ENCODE data around the gene GRIN2D. TPM values are rescaled to one million over a fixed set of nuclear protein-coding genes. Genes with fewer than 3 reads are reported as not detected.
"Not testable (repeated sequence)": the region's sequence is repeated elsewhere in the genome, so short reads cannot be mapped to it uniquely, and the experiment has no call there.

GRIN2D gene
- total and polyA plus RNA-seq, 9 donors, result 0.58 to 3.1 (median 2.0) TPM

GRCh38 chr19:48371367-48371766, 22.1 kb upstream of the GRIN2D start:
- Histone ChIP-seq H3K27ac (ENCODE audit: low read length) (no peak overlapping the region), H3K9me3 (replicated peaks; ENCODE audit: control insufficient read depth, low read depth, low read length) (no peaks in the 10 kb centered on the region), H3K36me3 (ENCODE audit: control insufficient read depth, insufficient read depth, low read length) (no peaks in the 10 kb centered on the region), H3K4me3 (ENCODE audit: low read length) (no peak overlapping the region), H3K4me1 (ENCODE audit: control insufficient read depth, insufficient read depth, low read length) (peaks cover 5% of the 10 kb centered on the region), H3K27me3 (ENCODE audit: control insufficient read depth, insufficient read depth, low read length) (no peaks in the 10 kb centered on the region)
- no peak for DNase-seq
- WGBS (ENCODE audit: insufficient coverage), result 38% methylated on average over 6 of the region's 7 CpGs

DNA sequence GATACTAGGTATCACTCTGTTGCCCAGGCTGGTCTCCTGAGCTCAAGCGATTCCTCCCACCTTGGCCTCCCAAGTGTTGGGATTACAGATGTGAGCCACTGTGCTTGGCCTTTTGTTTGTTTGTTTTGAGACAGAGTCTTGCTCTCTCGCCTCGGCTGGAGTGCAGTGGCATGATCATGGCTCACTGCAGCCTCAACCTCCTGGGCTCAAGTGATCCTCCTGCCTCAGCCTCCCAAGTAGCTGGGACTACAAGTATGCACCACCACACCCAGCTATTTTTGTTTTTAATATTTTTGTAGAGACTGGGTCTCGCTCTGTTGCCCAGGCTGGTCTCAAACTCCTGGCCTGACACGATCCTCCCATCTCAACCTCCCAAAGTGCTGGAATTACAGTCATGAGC, 21.7 kb upstream of the GRIN2D start:
- H3K36me3 ChIP-seq (ENCODE audit: control insufficient read depth, insufficient read depth, low read length); DNase-seq; H3K27ac ChIP-seq (ENCODE audit: low read length); H3K27me3 ChIP-seq (ENCODE audit: control insufficient read depth, insufficient read depth, low read length); H3K4me1 ChIP-seq (ENCODE audit: control insufficient read depth, insufficient read depth, low read length); H3K4me3 ChIP-seq (ENCODE audit: low read length); H3K9me3 ChIP-seq (replicated peaks; ENCODE audit: control insufficient read depth, low read depth, low read length): not testable (repeated sequence)
- 86% methylated on average over 2 of the region's 5 CpGs for WGBS (ENCODE audit: insufficient coverage)

DNA sequence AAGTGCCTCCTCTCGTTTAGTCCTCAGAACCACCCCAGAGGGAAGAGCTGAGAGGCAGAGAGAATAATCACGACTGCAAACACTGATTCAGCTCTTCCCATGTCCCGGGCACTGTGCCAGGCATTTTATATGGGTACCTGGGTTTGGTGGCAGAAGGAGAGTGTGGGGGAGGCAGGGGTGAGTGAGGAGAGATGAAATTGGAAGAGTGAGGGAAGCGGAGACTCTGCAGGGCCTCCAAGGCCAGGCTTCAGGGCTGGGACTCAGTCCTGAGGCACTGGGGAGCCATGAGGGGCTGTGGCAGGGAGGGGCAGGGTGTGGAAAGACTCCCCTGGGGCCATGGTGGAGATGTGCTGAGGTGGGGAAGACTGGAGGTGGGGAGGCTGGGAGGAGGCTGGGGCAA, 20.6 kb upstream of the GRIN2D start:
- H3K36me3 ChIP-seq (ENCODE audit: control insufficient read depth, insufficient read depth, low read length), result no peaks in the 10 kb centered on the region
- H3K27me3 ChIP-seq (ENCODE audit: control insufficient read depth, insufficient read depth, low read length), result no peaks in the 10 kb centered on the region
- WGBS (ENCODE audit: insufficient coverage), result 61% methylated on average over 3 of the region's 4 CpGs
- no peak for DNase-seq
- no peaks in the 10 kb centered on the region for H3K9me3 ChIP-seq (replicated peaks; ENCODE audit: control insufficient read depth, low read depth, low read length)
- H3K27ac ChIP-seq (ENCODE audit: low read length), result no peak overlapping the region
- H3K4me1 ChIP-seq (ENCODE audit: control insufficient read depth, insufficient read depth, low read length), result peaks cover 5% of the 10 kb centered on the region
- no peak overlapping the region for H3K4me3 ChIP-seq (ENCODE audit: low read length)

- no peak for DNase-seq
- Histone ChIP-seq H3K27ac (ENCODE audit: low read length) (no peak overlapping the region), H3K4me1 (ENCODE audit: control insufficient read depth, insufficient read depth, low read length) (peaks cover 5% of the 10 kb centered on the region), H3K9me3 (replicated peaks; ENCODE audit: control insufficient read depth, low read depth, low read length) (no peaks in the 10 kb centered on the region), H3K4me3 (ENCODE audit: low read length) (no peak overlapping the region), H3K27me3 (ENCODE audit: control insufficient read depth, insufficient read depth, low read length) (no peaks in the 10 kb centered on the region), H3K36me3 (ENCODE audit: control insufficient read depth, insufficient read depth, low read length) (no peaks in the 10 kb centered on the region)
- 81% methylated on average over 11 of the region's 11 CpGs for WGBS (ENCODE audit: insufficient coverage)
These were observed 19.9 kb upstream of the GRIN2D start for GRCh38 chr19:48373567-48373966.

GRCh38 chr19:48378194-48378570, 15.3 kb upstream of the GRIN2D start:
- no peaks in the 10 kb centered on the region for H3K27me3 ChIP-seq (ENCODE audit: control insufficient read depth, insufficient read depth, low read length)
- no CpG with 5 or more reads among the region's 10 CpGs for WGBS (ENCODE audit: insufficient coverage)

GRCh38 chr19:48379058-48379457, 14.4 kb upstream of the GRIN2D start:
- H3K9me3 ChIP-seq (replicated peaks; ENCODE audit: control insufficient read depth, low read depth, low read length), result no peaks in the 10 kb centered on the region
- peaks cover 29% of the 10 kb centered on the region for H3K36me3 ChIP-seq (ENCODE audit: control insufficient read depth, insufficient read depth, low read length)
- DNase-seq, result no peak
- 75% methylated on average over 4 of the region's 5 CpGs for WGBS (ENCODE audit: insufficient coverage)
- H3K4me3 ChIP-seq (ENCODE audit: low read length), result no peak overlapping the region
- no peaks in the 10 kb centered on the region for H3K4me1 ChIP-seq (ENCODE audit: control insufficient read depth, insufficient read depth, low read length)
- H3K27me3 ChIP-seq (ENCODE audit: control insufficient read depth, insufficient read depth, low read length), result no peaks in the 10 kb centered on the region
- H3K27ac ChIP-seq (ENCODE audit: low read length), result no peak overlapping the region

More at GRCh38 chr19:48378194-48378570, 15.3 kb upstream of the GRIN2D start:
- H3K9me3 ChIP-seq (replicated peaks; ENCODE audit: control insufficient read depth, low read depth, low read length), result no peaks in the 10 kb centered on the region
- no peaks in the 10 kb centered on the region for H3K4me1 ChIP-seq (ENCODE audit: control insufficient read depth, insufficient read depth, low read length)
- no peak overlapping the region for H3K4me3 ChIP-seq (ENCODE audit: low read length)
- no peak overlapping the region for H3K27ac ChIP-seq (ENCODE audit: low read length)
- DNase-seq, result no peak
- peaks cover 20% of the 10 kb centered on the region for H3K36me3 ChIP-seq (ENCODE audit: control insufficient read depth, insufficient read depth, low read length)

GRCh38 chr19:48381178-48381950, 12.1 kb upstream of the GRIN2D start:
- no peaks in the 10 kb centered on the region for H3K4me1 ChIP-seq (ENCODE audit: control insufficient read depth, insufficient read depth, low read length)
- 100% methylated on average over 1 of the region's 11 CpGs for WGBS (ENCODE audit: insufficient coverage)
- no peak for DNase-seq
- peaks cover 48% of the 10 kb centered on the region for H3K36me3 ChIP-seq (ENCODE audit: control insufficient read depth, insufficient read depth, low read length)
- H3K4me3 ChIP-seq (ENCODE audit: low read length), result no peak overlapping the region
- no peak overlapping the region for H3K27ac ChIP-seq (ENCODE audit: low read length)
- no peaks in the 10 kb centered on the region for H3K9me3 ChIP-seq (replicated peaks; ENCODE audit: control insufficient read depth, low read depth, low read length)
- H3K27me3 ChIP-seq (ENCODE audit: control insufficient read depth, insufficient read depth, low read length), result no peaks in the 10 kb centered on the region

GRCh38 chr19:48382286-48382685, 11.2 kb upstream of the GRIN2D start:
- Histone ChIP-seq H3K4me1 (ENCODE audit: control insufficient read depth, insufficient read depth, low read length) (no peaks in the 10 kb centered on the region), H3K27ac (ENCODE audit: low read length) (no peak overlapping the region), H3K9me3 (replicated peaks; ENCODE audit: control insufficient read depth, low read depth, low read length) (no peaks in the 10 kb centered on the region), H3K27me3 (ENCODE audit: control insufficient read depth, insufficient read depth, low read length) (no peaks in the 10 kb centered on the region), H3K4me3 (ENCODE audit: low read length) (no peak overlapping the region), H3K36me3 (ENCODE audit: control insufficient read depth, insufficient read depth, low read length) (peaks cover 56% of the 10 kb centered on the region)
- DNase-seq, result no peak
- WGBS (ENCODE audit: insufficient coverage), result no CpG with 5 or more reads among the region's 8 CpGs

GRCh38 chr19:48385461-48386087, 7.9 kb upstream of the GRIN2D start:
- Histone ChIP-seq H3K27ac (ENCODE audit: low read length) (no peak overlapping the region), H3K9me3 (replicated peaks; ENCODE audit: control insufficient read depth, low read depth, low read length) (no peaks in the 10 kb centered on the region), H3K27me3 (ENCODE audit: control insufficient read depth, insufficient read depth, low read length) (no peaks in the 10 kb centered on the region), H3K4me3 (ENCODE audit: low read length) (no peak overlapping the region), H3K4me1 (ENCODE audit: control insufficient read depth, insufficient read depth, low read length) (peaks cover 9% of the 10 kb centered on the region), H3K36me3 (ENCODE audit: control insufficient read depth, insufficient read depth, low read length) (peaks cover 75% of the 10 kb centered on the region)
- DNase-seq, result no peak
- 89% methylated on average over 5 of the region's 7 CpGs for WGBS (ENCODE audit: insufficient coverage)

GRCh38 chr19:48386981-48387380, 6.5 kb upstream of the GRIN2D start:
- peaks cover 12% of the 10 kb centered on the region for H3K4me1 ChIP-seq (ENCODE audit: control insufficient read depth, insufficient read depth, low read length)
- peaks cover 65% of the 10 kb centered on the region for H3K36me3 ChIP-seq (ENCODE audit: control insufficient read depth, insufficient read depth, low read length)
- no peak for DNase-seq
- H3K27me3 ChIP-seq (ENCODE audit: control insufficient read depth, insufficient read depth, low read length), result no peaks in the 10 kb centered on the region
- WGBS (ENCODE audit: insufficient coverage), result 100% methylated on average over 1 of the region's 3 CpGs
- no peaks in the 10 kb centered on the region for H3K9me3 ChIP-seq (replicated peaks; ENCODE audit: control insufficient read depth, low read depth, low read length)
- H3K4me3 ChIP-seq (ENCODE audit: low read length), result no peak overlapping the region
- no peak overlapping the region for H3K27ac ChIP-seq (ENCODE audit: low read length)

Data from muscle of leg (tissue), 11 donors.